OCI-LY7 (cell line): ENCODE data around the gene PHIP.

Experiments used
- EZH2phosphoT487 ChIP-seq: fragments of 200-600 bp; sonication (generic); IDR thresholded peaks from 2 replicates; pipeline ENCODE4 v1.6.1; 2018; ENCODE audit warnings: low read depth, borderline replicate concordance, mild to moderate bottlenecking, mixed run types, antibody characterized with exemption, low read length, moderate library complexity, mixed read lengths
- TF ChIP-seq, protein P1 (sequence below): fragments of 200-600 bp; sonication (generic); conservative IDR thresholded peaks from 2 replicates; pipeline ENCODE4 v1.5.1; 2014; ENCODE audit warnings: mild to moderate bottlenecking, antibody characterized with exemption, low read length, moderate library complexity, mixed read lengths

DNA sequence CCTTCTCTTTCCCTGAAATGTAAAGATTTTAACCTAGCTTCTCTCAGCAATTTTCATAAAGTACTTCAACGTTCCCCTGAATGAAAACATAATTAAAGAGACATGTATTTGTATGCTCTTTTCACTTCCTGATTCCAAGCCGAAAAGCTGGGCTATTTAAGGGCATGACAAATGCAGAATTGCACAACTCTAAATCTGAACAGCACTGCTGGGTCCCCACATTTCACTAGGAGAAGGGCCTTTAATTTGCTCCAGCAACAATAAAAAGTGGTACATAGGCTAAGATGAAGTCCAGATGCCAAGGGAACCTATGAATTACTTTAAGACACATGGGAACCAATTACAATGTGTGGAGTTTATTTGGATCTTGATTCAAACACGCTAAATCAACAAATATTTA, 168.7 kb downstream of the PHIP start:
- TF ChIP-seq, protein P1, sequence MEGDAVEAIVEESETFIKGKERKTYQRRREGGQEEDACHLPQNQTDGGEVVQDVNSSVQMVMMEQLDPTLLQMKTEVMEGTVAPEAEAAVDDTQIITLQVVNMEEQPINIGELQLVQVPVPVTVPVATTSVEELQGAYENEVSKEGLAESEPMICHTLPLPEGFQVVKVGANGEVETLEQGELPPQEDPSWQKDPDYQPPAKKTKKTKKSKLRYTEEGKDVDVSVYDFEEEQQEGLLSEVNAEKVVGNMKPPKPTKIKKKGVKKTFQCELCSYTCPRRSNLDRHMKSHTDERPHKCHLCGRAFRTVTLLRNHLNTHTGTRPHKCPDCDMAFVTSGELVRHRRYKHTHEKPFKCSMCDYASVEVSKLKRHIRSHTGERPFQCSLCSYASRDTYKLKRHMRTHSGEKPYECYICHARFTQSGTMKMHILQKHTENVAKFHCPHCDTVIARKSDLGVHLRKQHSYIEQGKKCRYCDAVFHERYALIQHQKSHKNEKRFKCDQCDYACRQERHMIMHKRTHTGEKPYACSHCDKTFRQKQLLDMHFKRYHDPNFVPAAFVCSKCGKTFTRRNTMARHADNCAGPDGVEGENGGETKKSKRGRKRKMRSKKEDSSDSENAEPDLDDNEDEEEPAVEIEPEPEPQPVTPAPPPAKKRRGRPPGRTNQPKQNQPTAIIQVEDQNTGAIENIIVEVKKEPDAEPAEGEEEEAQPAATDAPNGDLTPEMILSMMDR: no peak
- no peak for TF ChIP-seq EZH2phosphoT487
